ENCODE data around the gene CNOT3.

GRCh38 chr19:54100561-54100960 lies 37.0 kb upstream of the CNOT3 start, which contains the start of gene OSCAR:
- no peak for TF ChIP-seq CTCF (conservative IDR thresholded peaks at IDR 0.05; ENCODE audit: low read depth in 2 of 2)
- TF ChIP-seq EZH2 (IDR thresholded peaks at IDR 0.05; ENCODE audit: low read depth, unreplicated experiment) = no peak
- no peak for TF ChIP-seq POLR2AphosphoS5 (IDR thresholded peaks at IDR 0.05; ENCODE audit: low read depth)
- no peak for TF ChIP-seq EZH2phosphoT487 (IDR thresholded peaks at IDR 0.05; ENCODE audit: unreplicated experiment)
- TF ChIP-seq REST (IDR thresholded peaks at IDR 0.05; ENCODE audit: unreplicated experiment) = no peak
- TF ChIP-seq CREB1 (CRISPR knock-in tag; IDR thresholded peaks at IDR 0.05; ENCODE audit: low read depth) = no peak
- no peak for TF ChIP-seq ZNF331 (CRISPR knock-in tag; IDR thresholded peaks at IDR 0.05; ENCODE audit: low read depth)
- no peak for TF ChIP-seq ETS1 (IDR thresholded peaks at IDR 0.05)
- no peak for TF ChIP-seq JUNB (IDR thresholded peaks at IDR 0.05; ENCODE audit: unreplicated experiment)
